Progenitor cell of endocrine pancreas (in vitro differentiated cells): ENCODE measurements around the gene SYT1. TPM values are rescaled to one million over a fixed set of nuclear protein-coding genes. Genes with fewer than 3 reads are reported as not detected.

Experiments
- DNase-seq: peaks from one replicate; pipeline ENCODE4 v3.0.0; 2021; ENCODE audit warnings: low spot score; ENCODE audit not compliant: unreplicated experiment
- H3K27ac Mint-ChIP-seq: 2 replicates; pipeline ENCODE4 v1.8.0; 2021; ENCODE audit warnings: mild to moderate bottlenecking, moderate library complexity, mixed read lengths
- H3K27me3 Mint-ChIP-seq: 2 replicates; pipeline ENCODE4 v1.8.0; 2021; ENCODE audit warnings: mixed read lengths
- H3K36me3 Mint-ChIP-seq: 2 replicates; pipeline ENCODE4 v1.8.0; 2022; ENCODE audit warnings: mixed read lengths; ENCODE audit not compliant: insufficient read depth
- H3K4me1 Mint-ChIP-seq: 2 replicates; pipeline ENCODE4 v1.8.0; 2021; ENCODE audit warnings: low read depth, mixed read lengths
- H3K4me3 Mint-ChIP-seq: 2 replicates; pipeline ENCODE4 v1.8.0; 2021; ENCODE audit warnings: low read depth, mild to moderate bottlenecking, moderate library complexity, mixed read lengths
- H3K9me3 Mint-ChIP-seq: 2 replicates; pipeline ENCODE4 v1.8.0; 2021; ENCODE audit warnings: low read depth, mixed read lengths
- CTCF ChIP-seq: fragments of 200-600 bp; sonication (generic); IDR thresholded peaks from one replicate; pipeline ENCODE4 v1.5.0; 2021; ENCODE audit warnings: antibody characterized with exemption, mild to moderate bottlenecking; ENCODE audit not compliant: unreplicated experiment
- total RNA-seq: library from RNA; stranded (reverse); gene quantifications from 2 replicates; pipeline ENCODE4 v1.2.1, GENCODE V29; 2021

SYT1 gene
- total RNA-seq, 1 donor from 2014 or later = 4.3 TPM

GRCh38 chr12:78916845-78917480 lies 52.4 kb downstream of the SYT1 start:
- no peak for DNase-seq
- H3K27ac Mint-ChIP-seq = no peak overlapping the region
- H3K36me3 Mint-ChIP-seq = no peaks in the 10 kb centered on the region
- no peak overlapping the region for H3K4me3 Mint-ChIP-seq
- peaks cover 2% of the 10 kb centered on the region for H3K4me1 Mint-ChIP-seq
- no peaks in the 10 kb centered on the region for H3K27me3 Mint-ChIP-seq
- no peak for TF ChIP-seq CTCF
- H3K9me3 Mint-ChIP-seq = no peaks in the 10 kb centered on the region

- no peak for TF ChIP-seq CTCF
- Mint-ChIP-seq H3K27me3 (no peaks in the 10 kb centered on the region), H3K27ac (no peak overlapping the region), H3K4me3 (no peak overlapping the region), H3K9me3 (no peaks in the 10 kb centered on the region), H3K4me1 (peaks cover 2% of the 10 kb centered on the region), H3K36me3 (no peaks in the 10 kb centered on the region)
- no peak for DNase-seq
These were observed 52.9 kb downstream of the SYT1 start for GRCh38 chr12:78917513-78917912.

GRCh38 chr12:78918268-78918667 lies 53.7 kb downstream of the SYT1 start:
- no peaks in the 10 kb centered on the region for H3K27me3 Mint-ChIP-seq

GRCh38 chr12:78928200-78929074 lies 63.9 kb downstream of the SYT1 start:
- Mint-ChIP-seq H3K27ac (no peak overlapping the region), H3K4me1 (peaks cover 2% of the 10 kb centered on the region), H3K9me3 (no peaks in the 10 kb centered on the region), H3K27me3 (peaks cover 9% of the 10 kb centered on the region), H3K4me3 (no peak overlapping the region), H3K36me3 (no peaks in the 10 kb centered on the region)
- no peak for TF ChIP-seq CTCF
- no peak for DNase-seq

More at GRCh38 chr12:78918268-78918667, 53.7 kb downstream of the SYT1 start:
- Mint-ChIP-seq H3K9me3 (no peaks in the 10 kb centered on the region), H3K4me1 (peaks cover 2% of the 10 kb centered on the region), H3K4me3 (no peak overlapping the region), H3K27ac (no peak overlapping the region), H3K36me3 (no peaks in the 10 kb centered on the region)
- no peak for DNase-seq
- no peak for TF ChIP-seq CTCF

- no peaks in the 10 kb centered on the region for H3K36me3 Mint-ChIP-seq
- H3K27ac Mint-ChIP-seq = no peak overlapping the region
- no peak for TF ChIP-seq CTCF
- DNase-seq = no peak
- peaks cover 9% of the 10 kb centered on the region for H3K27me3 Mint-ChIP-seq
- no peak overlapping the region for H3K4me3 Mint-ChIP-seq
- H3K4me1 Mint-ChIP-seq = peaks cover 2% of the 10 kb centered on the region
- H3K9me3 Mint-ChIP-seq = no peaks in the 10 kb centered on the region
These were observed 64.5 kb downstream of the SYT1 start for GRCh38 chr12:78929075-78929418.
